Mucosa of stomach (tissue), 1 donor: ENCODE results near the gene GNB1L.
"Not testable (repeated sequence)": the region's sequence is repeated elsewhere in the genome, so short reads cannot be mapped to it uniquely, and the experiment has no call there.

Experiments used
- H3K27me3 ChIP-seq: one replicate; pipeline ENCODE4 v1.7.0; 2013; ENCODE audit warnings: mild to moderate bottlenecking, low read length; ENCODE audit not compliant: control insufficient read depth, insufficient read depth
- H3K36me3 ChIP-seq: one replicate; pipeline ENCODE4 v1.7.0; 2013; ENCODE audit warnings: low read length; ENCODE audit not compliant: control insufficient read depth, insufficient read depth
- H3K4me1 ChIP-seq: one replicate; pipeline ENCODE4 v1.7.0; 2013; ENCODE audit warnings: mild to moderate bottlenecking, low read length; ENCODE audit not compliant: control insufficient read depth, insufficient read depth
- H3K4me3 ChIP-seq: one replicate; pipeline ENCODE4 v1.7.0; 2013; ENCODE audit warnings: low read length
- H3K9ac ChIP-seq: one replicate; pipeline ENCODE4 v1.7.0; 2013; ENCODE audit warnings: mild to moderate bottlenecking, low read length, moderate library complexity
- H3K9me3 ChIP-seq: one replicate; pipeline ENCODE4 v1.7.0; 2013; ENCODE audit warnings: mild to moderate bottlenecking, low read length, moderate library complexity; ENCODE audit not compliant: control insufficient read depth
- donor health status: Pancreatic carcinoma.

The GNB1L gene

DNA sequence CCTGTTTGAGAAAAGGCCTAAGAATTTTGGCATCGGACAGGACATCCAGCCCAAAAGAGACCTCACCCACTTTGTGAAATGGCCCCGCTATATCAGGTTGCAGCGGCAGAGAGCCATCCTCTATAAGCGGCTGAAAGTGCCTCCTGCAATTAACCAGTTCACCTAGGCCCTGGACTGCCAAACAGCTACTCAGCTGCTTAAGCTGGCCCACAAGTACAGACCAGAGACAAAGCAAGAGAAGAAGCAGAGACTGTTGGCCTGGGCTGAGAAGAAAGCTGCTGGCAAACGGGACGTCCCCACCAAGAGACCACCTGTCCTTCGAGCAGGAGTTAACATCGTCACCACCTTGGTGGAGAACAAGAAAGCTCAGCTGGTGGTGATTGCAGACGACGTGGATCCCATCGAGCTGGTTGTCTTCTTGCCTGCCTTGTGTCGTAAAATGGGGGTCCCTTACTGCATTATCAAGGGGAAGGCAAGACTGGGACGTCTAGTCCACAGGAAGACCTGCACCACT, 62.2 kb downstream of the GNB1L start:
- not testable (repeated sequence) for H3K36me3 ChIP-seq, H3K27me3 ChIP-seq, H3K9me3 ChIP-seq, H3K4me3 ChIP-seq, H3K4me1 ChIP-seq, H3K9ac ChIP-seq

DNA sequence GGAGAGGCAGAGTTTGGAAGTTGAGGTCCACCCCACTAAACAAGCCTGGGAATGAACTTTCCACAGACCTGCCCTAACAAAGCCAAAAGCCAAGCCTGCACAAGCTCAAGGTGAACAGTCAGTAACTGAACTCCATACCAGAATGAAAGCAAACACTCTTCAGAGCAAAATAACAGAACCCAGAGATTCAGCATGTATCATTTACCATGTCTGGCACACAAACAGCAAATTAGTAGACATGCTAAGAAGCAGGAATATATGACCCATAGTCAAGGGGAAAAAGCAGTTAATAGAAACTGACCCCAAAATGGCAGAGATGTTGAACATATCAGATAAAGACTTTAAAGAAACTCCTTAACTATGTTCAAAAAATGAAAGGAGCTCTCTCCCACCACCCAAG, 62.8 kb downstream of the GNB1L start:
- H3K4me3 ChIP-seq: no peak overlapping the region
- H3K36me3 ChIP-seq: no peaks in the 10 kb centered on the region
- no peak overlapping the region for H3K9ac ChIP-seq
- no peaks in the 10 kb centered on the region for H3K4me1 ChIP-seq
- no peaks in the 10 kb centered on the region for H3K9me3 ChIP-seq
- H3K27me3 ChIP-seq: no peaks in the 10 kb centered on the region

GRCh38 chr22:19791243-19791642, 63.4 kb downstream of the GNB1L start:
- Histone ChIP-seq H3K9ac (no peak overlapping the region), H3K27me3 (no peaks in the 10 kb centered on the region), H3K4me3 (no peak overlapping the region), H3K36me3 (no peaks in the 10 kb centered on the region), H3K9me3 (no peaks in the 10 kb centered on the region), H3K4me1 (no peaks in the 10 kb centered on the region)

DNA sequence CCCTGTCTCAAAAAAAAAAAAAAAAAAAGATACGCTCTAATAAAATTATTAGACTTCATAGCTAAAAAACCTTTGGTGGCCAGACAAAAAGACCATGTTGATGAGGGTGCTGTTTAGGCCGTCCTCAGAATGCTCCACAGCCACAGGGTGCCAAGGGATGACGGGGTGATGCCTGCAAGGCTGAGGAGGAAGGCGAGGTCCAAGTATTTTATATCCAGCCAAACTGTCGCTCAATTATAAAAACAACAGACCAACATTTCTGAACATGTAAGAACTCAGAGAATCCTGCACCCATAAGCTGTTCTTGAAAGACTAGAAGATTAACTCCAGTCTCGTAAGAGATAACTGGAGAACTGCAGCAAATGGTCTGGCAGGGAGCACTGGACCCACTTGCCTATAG, 64.8 kb downstream of the GNB1L start:
- Histone ChIP-seq H3K36me3 (no peaks in the 10 kb centered on the region), H3K9me3 (no peaks in the 10 kb centered on the region), H3K4me1 (no peaks in the 10 kb centered on the region), H3K9ac (no peak overlapping the region), H3K4me3 (no peak overlapping the region), H3K27me3 (no peaks in the 10 kb centered on the region)

DNA sequence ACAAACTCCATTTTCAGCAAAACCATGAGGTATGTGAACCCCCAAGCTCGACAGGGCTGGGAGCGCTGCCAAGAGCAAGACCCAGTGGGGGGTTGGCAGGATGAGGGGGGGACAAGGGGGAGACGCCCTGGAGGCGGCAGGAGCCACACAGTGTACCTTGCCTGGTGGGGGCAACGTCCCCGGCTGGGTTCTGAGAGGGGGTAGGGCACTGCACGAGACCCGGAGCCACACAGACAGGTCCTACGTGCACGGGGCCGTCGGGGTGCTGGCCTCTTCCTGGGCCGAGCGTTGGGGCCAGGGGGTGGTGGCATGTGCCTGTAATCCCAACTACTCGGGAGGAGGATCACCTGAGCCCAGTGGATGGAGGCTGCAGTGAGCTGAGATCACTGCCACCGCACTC, 65.3 kb downstream of the GNB1L start:
- Histone ChIP-seq H3K9ac (no peak overlapping the region), H3K36me3 (no peaks in the 10 kb centered on the region), H3K4me1 (no peaks in the 10 kb centered on the region), H3K27me3 (no peaks in the 10 kb centered on the region), H3K9me3 (no peaks in the 10 kb centered on the region), H3K4me3 (no peak overlapping the region)

GRCh38 chr22:19788661-19789225, 65.9 kb downstream of the GNB1L start:
- H3K4me3 ChIP-seq: no peak overlapping the region
- no peaks in the 10 kb centered on the region for H3K36me3 ChIP-seq

GRCh38 chr22:19787849-19788141, 66.9 kb downstream of the GNB1L start:
- Histone ChIP-seq H3K4me3 (no peak overlapping the region), H3K36me3 (no peaks in the 10 kb centered on the region), H3K9me3 (no peaks in the 10 kb centered on the region), H3K27me3 (peaks cover 9% of the 10 kb centered on the region), H3K4me1 (no peaks in the 10 kb centered on the region), H3K9ac (no peak overlapping the region)

More at GRCh38 chr22:19788661-19789225, 65.9 kb downstream of the GNB1L start:
- H3K9me3 ChIP-seq: no peaks in the 10 kb centered on the region
- no peaks in the 10 kb centered on the region for H3K4me1 ChIP-seq
- peaks cover 2% of the 10 kb centered on the region for H3K27me3 ChIP-seq
- H3K9ac ChIP-seq: no peak overlapping the region

DNA sequence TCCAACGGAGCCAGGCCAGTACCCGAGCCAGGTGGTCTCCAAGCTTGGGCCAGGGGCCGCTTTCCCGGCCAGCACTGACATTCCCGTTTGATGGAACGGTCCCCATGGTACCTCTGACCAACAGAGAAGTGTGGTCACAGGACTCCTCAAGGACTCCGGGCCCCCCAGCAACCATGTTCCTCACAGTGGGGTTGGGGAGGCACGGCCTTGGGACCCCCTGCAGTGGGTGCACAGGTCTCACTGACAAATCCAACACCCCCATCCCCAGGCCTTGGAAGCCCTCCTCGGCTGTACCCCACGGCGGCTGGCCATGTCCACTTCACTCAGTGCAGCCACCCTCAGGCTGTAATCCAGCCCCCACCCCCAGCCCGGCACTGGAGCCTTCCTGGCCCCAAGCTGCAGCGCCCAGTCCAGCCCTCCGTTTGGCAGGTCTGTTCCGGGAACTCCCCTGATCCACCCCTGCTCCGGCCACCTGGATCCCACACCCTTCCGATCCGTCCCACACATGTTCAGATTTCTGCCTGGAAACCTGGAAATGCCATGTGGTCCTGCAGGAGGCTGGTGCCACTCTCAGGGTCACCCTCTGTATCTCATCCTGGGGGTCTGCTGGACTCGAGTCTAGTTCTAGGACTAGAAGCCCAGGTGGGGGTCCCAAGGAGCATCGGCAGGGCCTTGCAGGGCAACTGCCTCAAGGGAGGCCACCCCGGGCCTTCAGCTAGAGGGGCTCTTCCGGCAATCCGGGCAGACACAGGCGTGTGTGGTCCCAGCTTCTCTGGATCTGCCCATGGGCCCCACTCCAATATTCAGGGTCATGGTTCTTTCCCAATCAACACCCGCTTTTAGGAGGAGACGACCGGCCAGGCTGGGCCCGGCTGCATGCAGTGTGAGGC, 67.5 kb downstream of the GNB1L start:
- Histone ChIP-seq H3K9ac (no peak overlapping the region), H3K4me1 (no peaks in the 10 kb centered on the region), H3K4me3 (no peak overlapping the region), H3K27me3 (peaks cover 9% of the 10 kb centered on the region), H3K9me3 (no peaks in the 10 kb centered on the region), H3K36me3 (no peaks in the 10 kb centered on the region)

DNA sequence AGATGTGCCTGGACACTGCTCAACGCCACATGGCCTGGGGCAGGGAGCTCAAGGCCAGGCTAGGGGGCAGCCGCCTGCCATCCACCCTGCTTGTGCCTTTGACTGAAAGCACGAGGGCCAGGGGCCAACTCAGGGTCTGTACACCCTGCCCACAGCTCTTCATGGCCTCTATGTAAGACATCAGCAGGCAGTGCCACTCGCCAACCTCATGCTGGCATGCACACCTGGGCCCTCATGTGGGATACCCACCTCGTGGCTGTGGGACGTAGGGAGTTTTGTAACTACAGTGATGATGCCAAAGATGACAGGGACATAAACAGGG, 68.4 kb downstream of the GNB1L start:
- peaks cover 9% of the 10 kb centered on the region for H3K27me3 ChIP-seq
- no peak overlapping the region for H3K4me3 ChIP-seq
- no peaks in the 10 kb centered on the region for H3K4me1 ChIP-seq
- no peaks in the 10 kb centered on the region for H3K36me3 ChIP-seq
- no peaks in the 10 kb centered on the region for H3K9me3 ChIP-seq
- H3K9ac ChIP-seq: no peak overlapping the region

DNA sequence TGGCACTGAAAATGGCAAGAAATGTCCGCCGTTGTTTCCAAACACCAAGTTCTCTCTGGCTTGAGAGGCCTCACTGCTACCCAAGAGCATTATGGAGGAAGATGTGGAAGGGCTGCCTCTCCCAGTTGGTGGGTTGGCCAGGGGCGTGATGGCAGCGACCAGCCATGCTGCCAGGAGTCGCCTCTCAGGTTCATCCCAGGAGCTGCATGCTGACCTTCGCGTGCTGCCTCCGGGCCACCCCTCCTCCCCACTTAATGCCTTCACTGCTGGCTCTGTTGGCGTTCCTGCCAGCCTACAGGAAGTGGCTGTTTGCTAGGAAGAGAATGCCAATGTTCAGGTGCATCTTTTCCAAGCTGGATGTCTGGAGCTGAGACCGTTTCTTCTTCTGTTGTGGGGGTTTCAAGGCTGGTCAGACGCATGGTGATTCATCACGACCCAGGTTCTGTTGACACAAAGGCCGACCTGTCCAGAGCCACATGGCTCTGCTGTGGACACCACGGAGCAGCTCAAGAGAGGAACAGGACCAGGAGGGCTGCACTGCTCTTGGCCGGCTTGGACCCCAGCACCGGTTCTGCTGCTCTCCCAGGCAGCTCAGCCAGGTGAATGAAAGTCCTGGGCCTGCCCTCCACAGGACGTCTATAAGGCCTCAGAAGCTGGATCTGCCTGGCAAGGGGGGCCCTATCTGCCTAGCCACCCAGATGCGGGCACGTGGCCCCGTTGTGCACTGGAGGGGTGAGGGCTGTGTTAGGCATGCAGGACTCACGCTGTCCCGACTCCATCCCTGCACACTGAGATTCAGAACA, 69.0 kb downstream of the GNB1L start:
- H3K36me3 ChIP-seq: no peaks in the 10 kb centered on the region
- H3K27me3 ChIP-seq: peaks cover 9% of the 10 kb centered on the region
- no peak overlapping the region for H3K4me3 ChIP-seq
- no peaks in the 10 kb centered on the region for H3K4me1 ChIP-seq
- no peak overlapping the region for H3K9ac ChIP-seq
- H3K9me3 ChIP-seq: no peaks in the 10 kb centered on the region

DNA sequence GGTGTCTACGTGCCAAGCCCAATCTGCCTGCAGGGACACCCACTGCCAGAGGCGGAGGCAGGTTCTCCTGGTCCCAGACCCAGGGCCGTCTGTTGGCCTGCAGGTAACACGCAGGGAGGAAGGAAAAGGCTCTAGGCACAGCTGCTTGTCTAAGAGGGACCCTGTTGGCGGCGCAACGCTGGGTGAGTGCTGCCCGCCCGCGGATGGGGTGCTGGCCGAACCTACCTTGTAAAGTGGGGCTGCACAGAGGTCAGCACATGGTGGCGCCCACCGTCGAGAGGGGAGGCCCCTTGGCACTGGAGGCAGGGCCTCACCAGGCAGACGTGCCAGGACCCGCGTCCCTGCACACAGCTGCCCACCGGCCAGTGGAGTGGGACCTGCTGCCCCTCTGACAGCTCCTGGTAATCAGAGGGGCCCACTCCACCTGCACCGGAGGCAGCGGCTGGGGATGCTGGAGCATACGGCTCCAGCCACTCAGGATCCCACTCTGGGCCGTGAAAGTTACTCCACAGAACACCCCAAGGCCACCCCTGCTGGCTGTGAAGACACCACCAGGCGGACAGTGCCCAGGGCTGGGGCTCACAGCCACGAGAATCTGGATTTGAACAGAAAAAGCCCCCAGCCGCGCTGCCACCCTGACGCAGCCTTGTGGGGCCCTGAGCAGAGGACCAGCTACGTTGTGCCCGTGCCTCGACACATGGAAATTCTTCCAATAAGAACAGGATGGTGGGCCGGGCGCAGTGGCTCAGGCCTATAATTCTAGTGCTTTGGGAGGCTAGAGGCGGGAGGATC, 70.1 kb downstream of the GNB1L start:
- H3K4me1 ChIP-seq: no peaks in the 10 kb centered on the region
- H3K36me3 ChIP-seq: no peaks in the 10 kb centered on the region
- H3K27me3 ChIP-seq: peaks cover 9% of the 10 kb centered on the region
- no peak overlapping the region for H3K4me3 ChIP-seq
- no peaks in the 10 kb centered on the region for H3K9me3 ChIP-seq
- H3K9ac ChIP-seq: no peak overlapping the region
